ENCODE results near the gene IAH1. TPM values are rescaled to one million over a fixed set of nuclear protein-coding genes. Genes with fewer than 3 reads are reported as not detected.

Gene IAH1
- total and polyA plus RNA-seq, 2 experiments from 2014 or later, result 12.7 to 33.7 TPM

GRCh38 chr2:9461079-9461478 is 13.3 kb upstream of the IAH1 start:
- H3K4me1 ChIP-seq (ENCODE audit: insufficient read depth), result no peaks in the 10 kb centered on the region
- no peaks in the 10 kb centered on the region for H3K9me2 ChIP-seq (ENCODE audit: insufficient read depth)
- Mint-ChIP-seq H3K36me3 (ENCODE audit: low read depth) (peaks cover 53% of the 10 kb centered on the region), H3K4me3 (no peak overlapping the region), H3K27ac (no peak overlapping the region), H3K4me1 (no peaks in the 10 kb centered on the region), H3K9me3 (no peaks in the 10 kb centered on the region), H3K27me3 (ENCODE audit: insufficient read depth, low read depth, poor library complexity) (no peaks in the 10 kb centered on the region)
- no peak for DNase-seq (ENCODE audit: low spot score)
- H3F3A ChIP-seq (replicated peaks; ENCODE audit: low read depth), result no peaks in the 10 kb centered on the region
- H3K79me2 ChIP-seq (replicated peaks; ENCODE audit: insufficient read depth), result no peaks in the 10 kb centered on the region
- ATAC-seq, result no peak
- peaks cover 5% of the 10 kb centered on the region; the same call in 1 of the 2 replicates for H4K20me1 ChIP-seq (replicated peaks; ENCODE audit: insufficient read depth)
- H3K36me3 ChIP-seq (ENCODE audit: insufficient read depth), result peaks cover 15% of the 10 kb centered on the region
- H3K4me3 ChIP-seq, result no peak overlapping the region
- no peak overlapping the region for H3K4me2 ChIP-seq
- H2AFZ ChIP-seq, result no peak overlapping the region
- H3K27ac ChIP-seq (ENCODE audit: low read depth), result no peak overlapping the region
- no peak for TF ChIP-seq ZNF331 (CRISPR knock-in tag; IDR thresholded peaks at IDR 0.05; ENCODE audit: low read depth)
- TF ChIP-seq STAT1 (IDR thresholded peaks at IDR 0.05; ENCODE audit: unreplicated experiment), result no peak
- TF ChIP-seq JUNB (IDR thresholded peaks at IDR 0.05; ENCODE audit: unreplicated experiment), result no peak
- no peak for TF ChIP-seq CREB1 (CRISPR knock-in tag; IDR thresholded peaks at IDR 0.05; ENCODE audit: low read depth)
- no peak for TF ChIP-seq REST (IDR thresholded peaks at IDR 0.05; ENCODE audit: unreplicated experiment)
- TF ChIP-seq, protein P1, sequence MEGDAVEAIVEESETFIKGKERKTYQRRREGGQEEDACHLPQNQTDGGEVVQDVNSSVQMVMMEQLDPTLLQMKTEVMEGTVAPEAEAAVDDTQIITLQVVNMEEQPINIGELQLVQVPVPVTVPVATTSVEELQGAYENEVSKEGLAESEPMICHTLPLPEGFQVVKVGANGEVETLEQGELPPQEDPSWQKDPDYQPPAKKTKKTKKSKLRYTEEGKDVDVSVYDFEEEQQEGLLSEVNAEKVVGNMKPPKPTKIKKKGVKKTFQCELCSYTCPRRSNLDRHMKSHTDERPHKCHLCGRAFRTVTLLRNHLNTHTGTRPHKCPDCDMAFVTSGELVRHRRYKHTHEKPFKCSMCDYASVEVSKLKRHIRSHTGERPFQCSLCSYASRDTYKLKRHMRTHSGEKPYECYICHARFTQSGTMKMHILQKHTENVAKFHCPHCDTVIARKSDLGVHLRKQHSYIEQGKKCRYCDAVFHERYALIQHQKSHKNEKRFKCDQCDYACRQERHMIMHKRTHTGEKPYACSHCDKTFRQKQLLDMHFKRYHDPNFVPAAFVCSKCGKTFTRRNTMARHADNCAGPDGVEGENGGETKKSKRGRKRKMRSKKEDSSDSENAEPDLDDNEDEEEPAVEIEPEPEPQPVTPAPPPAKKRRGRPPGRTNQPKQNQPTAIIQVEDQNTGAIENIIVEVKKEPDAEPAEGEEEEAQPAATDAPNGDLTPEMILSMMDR (conservative IDR thresholded peaks at IDR 0.05; ENCODE audit: low read depth in 2 of 2), result no peak
- TF ChIP-seq, protein P2, sequence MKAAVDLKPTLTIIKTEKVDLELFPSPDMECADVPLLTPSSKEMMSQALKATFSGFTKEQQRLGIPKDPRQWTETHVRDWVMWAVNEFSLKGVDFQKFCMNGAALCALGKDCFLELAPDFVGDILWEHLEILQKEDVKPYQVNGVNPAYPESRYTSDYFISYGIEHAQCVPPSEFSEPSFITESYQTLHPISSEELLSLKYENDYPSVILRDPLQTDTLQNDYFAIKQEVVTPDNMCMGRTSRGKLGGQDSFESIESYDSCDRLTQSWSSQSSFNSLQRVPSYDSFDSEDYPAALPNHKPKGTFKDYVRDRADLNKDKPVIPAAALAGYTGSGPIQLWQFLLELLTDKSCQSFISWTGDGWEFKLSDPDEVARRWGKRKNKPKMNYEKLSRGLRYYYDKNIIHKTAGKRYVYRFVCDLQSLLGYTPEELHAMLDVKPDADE (IDR thresholded peaks at IDR 0.05), result no peak
- TF ChIP-seq, protein P3, sequence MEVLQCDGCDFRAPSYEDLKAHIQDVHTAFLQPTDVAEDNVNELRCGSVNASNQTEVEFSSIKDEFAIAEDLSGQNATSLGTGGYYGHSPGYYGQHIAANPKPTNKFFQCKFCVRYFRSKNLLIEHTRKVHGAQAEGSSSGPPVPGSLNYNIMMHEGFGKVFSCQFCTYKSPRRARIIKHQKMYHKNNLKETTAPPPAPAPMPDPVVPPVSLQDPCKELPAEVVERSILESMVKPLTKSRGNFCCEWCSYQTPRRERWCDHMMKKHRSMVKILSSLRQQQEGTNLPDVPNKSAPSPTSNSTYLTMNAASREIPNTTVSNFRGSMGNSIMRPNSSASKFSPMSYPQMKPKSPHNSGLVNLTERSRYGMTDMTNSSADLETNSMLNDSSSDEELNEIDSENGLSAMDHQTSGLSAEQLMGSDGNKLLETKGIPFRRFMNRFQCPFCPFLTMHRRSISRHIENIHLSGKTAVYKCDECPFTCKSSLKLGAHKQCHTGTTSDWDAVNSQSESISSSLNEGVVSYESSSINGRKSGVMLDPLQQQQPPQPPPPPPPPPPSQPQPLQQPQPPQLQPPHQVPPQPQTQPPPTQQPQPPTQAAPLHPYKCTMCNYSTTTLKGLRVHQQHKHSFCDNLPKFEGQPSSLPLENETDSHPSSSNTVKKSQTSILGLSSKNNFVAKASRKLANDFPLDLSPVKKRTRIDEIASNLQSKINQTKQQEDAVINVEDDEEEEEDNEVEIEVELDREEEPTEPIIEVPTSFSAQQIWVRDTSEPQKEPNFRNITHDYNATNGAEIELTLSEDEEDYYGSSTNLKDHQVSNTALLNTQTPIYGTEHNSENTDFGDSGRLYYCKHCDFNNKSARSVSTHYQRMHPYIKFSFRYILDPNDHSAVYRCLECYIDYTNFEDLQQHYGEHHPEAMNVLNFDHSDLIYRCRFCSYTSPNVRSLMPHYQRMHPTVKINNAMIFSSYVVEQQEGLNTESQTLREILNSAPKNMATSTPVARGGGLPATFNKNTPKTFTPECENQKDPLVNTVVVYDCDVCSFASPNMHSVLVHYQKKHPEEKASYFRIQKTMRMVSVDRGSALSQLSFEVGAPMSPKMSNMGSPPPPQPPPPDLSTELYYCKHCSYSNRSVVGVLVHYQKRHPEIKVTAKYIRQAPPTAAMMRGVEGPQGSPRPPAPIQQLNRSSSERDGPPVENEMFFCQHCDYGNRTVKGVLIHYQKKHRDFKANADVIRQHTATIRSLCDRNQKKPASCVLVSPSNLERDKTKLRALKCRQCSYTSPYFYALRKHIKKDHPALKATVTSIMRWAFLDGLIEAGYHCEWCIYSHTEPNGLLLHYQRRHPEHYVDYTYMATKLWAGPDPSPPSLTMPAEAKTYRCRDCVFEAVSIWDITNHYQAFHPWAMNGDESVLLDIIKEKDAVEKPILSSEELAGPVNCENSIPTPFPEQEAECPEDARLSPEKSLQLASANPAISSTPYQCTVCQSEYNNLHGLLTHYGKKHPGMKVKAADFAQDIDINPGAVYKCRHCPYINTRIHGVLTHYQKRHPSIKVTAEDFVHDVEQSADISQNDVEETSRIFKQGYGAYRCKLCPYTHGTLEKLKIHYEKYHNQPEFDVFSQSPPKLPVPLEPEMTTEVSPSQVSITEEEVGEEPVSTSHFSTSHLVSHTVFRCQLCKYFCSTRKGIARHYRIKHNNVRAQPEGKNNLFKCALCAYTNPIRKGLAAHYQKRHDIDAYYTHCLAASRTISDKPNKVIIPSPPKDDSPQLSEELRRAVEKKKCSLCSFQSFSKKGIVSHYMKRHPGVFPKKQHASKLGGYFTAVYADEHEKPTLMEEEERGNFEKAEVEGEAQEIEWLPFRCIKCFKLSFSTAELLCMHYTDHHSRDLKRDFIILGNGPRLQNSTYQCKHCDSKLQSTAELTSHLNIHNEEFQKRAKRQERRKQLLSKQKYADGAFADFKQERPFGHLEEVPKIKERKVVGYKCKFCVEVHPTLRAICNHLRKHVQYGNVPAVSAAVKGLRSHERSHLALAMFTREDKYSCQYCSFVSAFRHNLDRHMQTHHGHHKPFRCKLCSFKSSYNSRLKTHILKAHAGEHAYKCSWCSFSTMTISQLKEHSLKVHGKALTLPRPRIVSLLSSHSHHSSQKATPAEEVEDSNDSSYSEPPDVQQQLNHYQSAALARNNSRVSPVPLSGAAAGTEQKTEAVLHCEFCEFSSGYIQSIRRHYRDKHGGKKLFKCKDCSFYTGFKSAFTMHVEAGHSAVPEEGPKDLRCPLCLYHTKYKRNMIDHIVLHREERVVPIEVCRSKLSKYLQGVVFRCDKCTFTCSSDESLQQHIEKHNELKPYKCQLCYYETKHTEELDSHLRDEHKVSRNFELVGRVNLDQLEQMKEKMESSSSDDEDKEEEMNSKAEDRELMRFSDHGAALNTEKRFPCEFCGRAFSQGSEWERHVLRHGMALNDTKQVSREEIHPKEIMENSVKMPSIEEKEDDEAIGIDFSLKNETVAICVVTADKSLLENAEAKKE (CRISPR knock-in tag; IDR thresholded peaks at IDR 0.05), result no peak
- TF ChIP-seq EZH2phosphoT487 (IDR thresholded peaks at IDR 0.05; ENCODE audit: unreplicated experiment), result no peak
- TF ChIP-seq EZH2 (IDR thresholded peaks at IDR 0.05; ENCODE audit: low read depth, unreplicated experiment), result no peak
- TF ChIP-seq POLR2AphosphoS5 (IDR thresholded peaks at IDR 0.05; ENCODE audit: low read depth), result no peak
- no peak for TF ChIP-seq ZNF114 (CRISPR knock-in tag; IDR thresholded peaks at IDR 0.05)
- no peak for TF ChIP-seq NANOG (IDR thresholded peaks at IDR 0.05; ENCODE audit: borderline replicate concordance)
- H3K27me3 ChIP-seq (ENCODE audit: insufficient read depth), result no peaks in the 10 kb centered on the region
